22Rv1 (cell line): Measurements from ENCODE around the gene DSTYK.

Experiments used
- ZFX ChIP-seq: fragments of 450-650 bp; IDR thresholded peaks from 2 replicates; pipeline ENCODE4 v1.6.1; 2017; ENCODE audit warnings: antibody characterized with exemption, borderline replicate concordance
- TF ChIP-seq, protein P1 (sequence below): fragments of 450-650 bp; IDR thresholded peaks from 2 replicates; pipeline ENCODE4 v1.5.1; 2017; ENCODE audit warnings: mild to moderate bottlenecking

DNA sequence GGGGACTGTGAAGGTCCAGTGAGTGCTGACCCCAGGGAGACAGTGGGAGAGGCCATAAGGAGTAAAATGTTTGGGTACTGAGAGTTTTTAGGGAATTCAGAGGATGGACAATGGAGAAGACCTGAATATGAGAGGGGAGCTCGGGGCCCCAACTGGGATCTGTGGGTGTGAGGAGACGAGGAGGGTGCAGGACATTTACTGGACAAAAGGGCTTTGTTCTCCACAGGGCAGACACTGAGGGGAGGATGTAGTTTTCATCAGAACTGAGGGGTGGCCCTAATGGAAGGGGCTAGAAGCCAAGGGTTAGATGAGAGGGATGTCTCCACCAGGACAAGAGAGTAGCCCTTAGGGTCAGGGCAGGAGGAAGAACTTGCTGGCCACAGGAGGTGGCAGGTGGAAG lies 46.2 kb upstream of the DSTYK start:
- TF ChIP-seq, protein P1, sequence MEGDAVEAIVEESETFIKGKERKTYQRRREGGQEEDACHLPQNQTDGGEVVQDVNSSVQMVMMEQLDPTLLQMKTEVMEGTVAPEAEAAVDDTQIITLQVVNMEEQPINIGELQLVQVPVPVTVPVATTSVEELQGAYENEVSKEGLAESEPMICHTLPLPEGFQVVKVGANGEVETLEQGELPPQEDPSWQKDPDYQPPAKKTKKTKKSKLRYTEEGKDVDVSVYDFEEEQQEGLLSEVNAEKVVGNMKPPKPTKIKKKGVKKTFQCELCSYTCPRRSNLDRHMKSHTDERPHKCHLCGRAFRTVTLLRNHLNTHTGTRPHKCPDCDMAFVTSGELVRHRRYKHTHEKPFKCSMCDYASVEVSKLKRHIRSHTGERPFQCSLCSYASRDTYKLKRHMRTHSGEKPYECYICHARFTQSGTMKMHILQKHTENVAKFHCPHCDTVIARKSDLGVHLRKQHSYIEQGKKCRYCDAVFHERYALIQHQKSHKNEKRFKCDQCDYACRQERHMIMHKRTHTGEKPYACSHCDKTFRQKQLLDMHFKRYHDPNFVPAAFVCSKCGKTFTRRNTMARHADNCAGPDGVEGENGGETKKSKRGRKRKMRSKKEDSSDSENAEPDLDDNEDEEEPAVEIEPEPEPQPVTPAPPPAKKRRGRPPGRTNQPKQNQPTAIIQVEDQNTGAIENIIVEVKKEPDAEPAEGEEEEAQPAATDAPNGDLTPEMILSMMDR = no peak
- TF ChIP-seq ZFX = no peak
